Mucosa of descending colon (tissue), 3 donors: ENCODE results near the gene RORC. TPM values are rescaled to one million over a fixed set of nuclear protein-coding genes. Genes with fewer than 3 reads are reported as not detected.

Source experiments
- ATAC-seq: fragments of 200-7000 bp; cut with Tn5 transposase; one replicate; pipeline ENCODE4 v1.9.1; 2020; ENCODE audit warnings: mild to moderate bottlenecking, moderate library complexity
- DNase-seq, 3 donors: peaks; one replicate each; pipeline ENCODE4 v3.0.0-alpha.2; 2020
- H3K36me3 ChIP-seq: fragments of 200-600 bp; one replicate; pipeline ENCODE4 v1.8.0; 2021; ENCODE audit warnings: low read depth, mild to moderate bottlenecking
- H3K4me1 ChIP-seq: fragments of 200-600 bp; one replicate; pipeline ENCODE4 v1.8.0; 2021; ENCODE audit warnings: low read depth, mild to moderate bottlenecking
- H3K4me3 ChIP-seq: fragments of 200-600 bp; one replicate; pipeline ENCODE4 v1.8.0; 2021; ENCODE audit warnings: mild to moderate bottlenecking
- H3K9me3 ChIP-seq: fragments of 200-600 bp; one replicate; pipeline ENCODE4 v1.8.0; 2021; ENCODE audit warnings: mild to moderate bottlenecking
- CTCF ChIP-seq: fragments of 200-600 bp; IDR thresholded peaks from one replicate; pipeline ENCODE4 v1.8.0; 2022; ENCODE audit warnings: antibody characterized with exemption, mild to moderate bottlenecking
- intact Hi-C, 2 donors: fragments of 100-400 bp; cut with DNase I in 1 of 2; cut with micrococcal nuclease in 1 of 2; formaldehyde crosslinking; loops; one replicate each; pipeline versions ENCODE4 v1.11.0 to v1.11.1; 2022; cut with DNase I, micrococcal nuclease
- total RNA-seq, 3 donors: library from RNA; stranded (reverse); fragmentation: NEBNext Ultra II Directional in 2 of 3; extraction: Animal tissue kit (Norgen Biotek cat#: 25700) in 2 of 3; gene quantifications; one replicate each; pipeline versions ENCODE4 v1.2.1 to v1.2.4, GENCODE V29; 2021 to 2023
- donor health status: DM: no; HTN: no; CAD: no; lungs with moderate emphysema.
- donor health status: DM: no; HTN: no; CAD: no.
- donor health status: DM: no; HTN: yes; CAD: no.

The RORC gene
- total RNA-seq, 3 donors from 2014 or later, result 9.5 to 29.5 (median 17.7) TPM

DNA sequence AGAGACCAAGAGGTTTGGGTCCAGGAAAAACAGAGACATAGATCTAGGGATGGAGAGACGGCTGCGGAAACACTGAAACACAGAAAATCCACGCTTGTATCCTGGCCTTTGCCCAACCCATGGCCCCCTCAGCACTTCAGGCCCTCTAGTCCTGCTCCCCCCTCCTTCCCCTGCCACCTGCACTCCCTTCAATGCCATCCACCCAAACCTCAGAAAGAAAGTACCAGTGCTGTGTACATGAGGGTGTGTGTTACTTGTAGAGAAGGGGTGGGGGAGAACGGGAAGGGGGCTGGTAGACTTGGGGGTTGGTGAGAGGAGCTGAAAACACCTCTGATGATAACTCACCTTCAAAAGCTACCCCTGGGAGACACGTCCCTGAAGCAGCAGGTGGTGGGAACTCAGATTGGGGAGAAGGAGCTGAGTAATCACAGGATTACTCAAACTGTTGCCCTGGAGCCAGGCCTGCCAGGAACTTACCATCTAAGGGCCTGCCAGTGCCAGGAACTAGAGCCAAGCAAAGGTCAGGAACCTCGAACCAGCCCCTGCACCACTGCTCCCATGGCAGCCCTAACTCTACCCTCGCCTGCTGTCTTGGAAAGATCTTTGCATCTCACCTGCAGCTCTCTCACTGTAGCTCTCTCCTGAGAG is 11.5 kb downstream of the RORC start:
- H3K4me3 ChIP-seq, result no peak overlapping the region
- intact Hi-C loops, result no loop called here
- H3K36me3 ChIP-seq, result no peaks in the 10 kb centered on the region
- DNase-seq (no peak), ATAC-seq (no peak)
- no peak for TF ChIP-seq CTCF
- no peaks in the 10 kb centered on the region for H3K4me1 ChIP-seq
- no peaks in the 10 kb centered on the region for H3K9me3 ChIP-seq

GRCh38 chr1:151819227-151819835 is 12.3 kb downstream of the RORC start:
- H3K36me3 ChIP-seq, result no peaks in the 10 kb centered on the region
- ATAC-seq (no peak), DNase-seq (no peak)
- H3K4me1 ChIP-seq, result no peaks in the 10 kb centered on the region
- H3K9me3 ChIP-seq, result no peaks in the 10 kb centered on the region
- TF ChIP-seq CTCF, result no peak
- H3K4me3 ChIP-seq, result no peak overlapping the region
- intact Hi-C loops, result no loop called here

GRCh38 chr1:151817353-151817730 is 14.3 kb downstream of the RORC start:
- no peaks in the 10 kb centered on the region for H3K9me3 ChIP-seq
- ATAC-seq (no peak), DNase-seq (no peak)
- no peak overlapping the region for H3K4me3 ChIP-seq
- no peaks in the 10 kb centered on the region for H3K36me3 ChIP-seq
- TF ChIP-seq CTCF, result no peak
- no peaks in the 10 kb centered on the region for H3K4me1 ChIP-seq
- intact Hi-C loops, result no loop called here

DNA sequence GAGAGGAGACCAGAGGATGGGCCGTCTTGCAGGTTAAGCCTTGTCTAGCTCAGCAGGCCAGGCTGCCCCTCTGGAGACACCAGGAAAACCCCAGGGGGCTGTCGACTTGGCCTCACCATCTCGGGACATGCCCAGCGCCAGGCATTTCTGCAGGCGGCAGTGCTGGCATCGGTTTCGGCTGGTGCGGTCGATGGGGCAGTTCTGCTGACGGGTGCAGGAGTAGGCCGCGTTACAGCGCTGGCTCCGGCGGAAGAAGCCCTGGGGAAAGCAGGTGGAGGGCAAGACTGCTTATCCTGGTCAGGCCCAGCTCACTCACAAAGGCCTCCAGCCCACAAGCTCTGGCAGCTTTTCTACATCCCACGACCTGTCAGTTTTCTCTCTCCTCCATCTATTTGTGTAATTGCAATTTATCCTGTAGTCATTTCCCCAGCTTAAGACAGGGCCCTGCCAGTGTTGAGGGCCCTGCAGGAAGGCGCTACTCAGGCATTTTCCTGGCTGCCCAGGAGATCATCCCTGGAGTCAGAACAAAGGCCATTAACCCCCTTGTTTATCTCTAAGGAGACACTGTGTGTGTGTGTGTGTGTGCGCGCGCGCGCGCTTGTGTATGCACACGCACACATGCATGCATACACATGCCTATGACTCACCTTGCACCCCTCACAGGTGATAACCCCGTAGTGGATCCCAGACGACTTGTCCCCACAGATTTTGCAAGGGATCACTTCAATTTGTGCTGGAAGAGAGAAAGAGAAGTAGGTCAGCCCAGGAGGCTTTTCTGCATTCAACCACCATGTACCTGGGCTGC is 14.9 kb downstream of the RORC start:
- ATAC-seq (no peak), DNase-seq (no peak)
- Histone ChIP-seq H3K4me1 (no peaks in the 10 kb centered on the region), H3K9me3 (no peaks in the 10 kb centered on the region), H3K36me3 (no peaks in the 10 kb centered on the region), H3K4me3 (no peak overlapping the region)
- no peak for TF ChIP-seq CTCF
- intact Hi-C loops, result no loop called here

DNA sequence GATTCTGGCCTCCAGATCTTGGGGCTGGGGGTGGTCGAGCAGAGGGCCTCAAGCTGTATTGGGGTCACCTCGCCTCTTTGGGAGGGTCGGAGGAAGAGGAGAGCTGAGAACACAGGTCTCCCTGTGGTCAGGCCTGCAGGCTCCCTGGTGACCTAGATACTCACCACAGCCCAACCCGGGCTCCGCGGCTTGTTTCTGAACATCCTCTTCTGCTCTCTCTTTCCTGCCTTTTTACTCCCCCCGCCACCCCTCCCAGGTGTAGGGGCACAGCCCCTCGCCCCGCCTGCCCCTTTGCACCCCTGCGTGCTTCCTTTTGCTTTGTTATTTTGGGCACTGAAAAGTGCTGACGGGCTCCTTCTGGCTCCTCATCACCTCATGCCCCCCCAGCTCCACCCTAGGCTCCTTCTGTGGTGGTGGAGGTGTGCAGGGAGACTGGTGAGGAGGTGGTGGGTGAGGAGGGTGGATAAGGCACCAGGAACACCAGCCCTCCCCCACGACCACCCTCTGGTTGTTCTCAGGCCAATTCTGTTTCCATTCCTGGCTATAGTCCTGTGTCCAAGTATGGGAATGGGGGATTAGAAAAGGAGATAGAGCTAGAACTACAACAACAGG is 15.8 kb downstream of the RORC start:
- DNase-seq (peak in 2 of 3 donors; percentile 61 to 77), ATAC-seq (peak; percentile 58)
- H3K36me3 ChIP-seq, result no peaks in the 10 kb centered on the region
- no peak overlapping the region for H3K4me3 ChIP-seq
- intact Hi-C loops, result no loop called here
- H3K9me3 ChIP-seq, result no peaks in the 10 kb centered on the region
- no peak for TF ChIP-seq CTCF
- H3K4me1 ChIP-seq, result no peaks in the 10 kb centered on the region
